HCT116 (cell line): ENCODE measurements around the gene ATAD3C.

Experiments
- CTCF ChIP-seq, 3 experiments: fragments of 200-600 bp in 1 of 3; sonication (generic) in 1 of 3; IDR thresholded peaks in 2 of 3; conservative IDR thresholded peaks in 1 of 3; 2 replicates each; pipeline ENCODE4 v1.5.1; 2012 to 2017; ENCODE audit warnings: low read depth in 2 of 3, low read length in 2 of 3, antibody characterized with exemption in 1 of 3, borderline replicate concordance in 1 of 3, control low read depth in 1 of 3, mild to moderate bottlenecking in 1 of 3, mixed read lengths in 1 of 3, mixed run types in 1 of 3, moderate library complexity in 1 of 3; ENCODE audit not compliant: insufficient read depth in 1 of 3
- EZH2 ChIP-seq: fragments of 200-600 bp; sonication (generic); IDR thresholded peaks from 2 replicates; pipeline ENCODE4 v1.6.1; 2017; ENCODE audit warnings: antibody characterized with exemption, mixed run types
- JUND ChIP-seq: IDR thresholded peaks from 2 replicates; pipeline ENCODE4 v1.6.1; 2012
- POLR2A ChIP-seq: IDR thresholded peaks from 2 replicates; pipeline ENCODE4 v1.7.0; 2011; ENCODE audit warnings: borderline replicate concordance; ENCODE audit not compliant: insufficient read depth, insufficient read length; ENCODE audit errors: extremely low read depth
- POLR2AphosphoS5 ChIP-seq: IDR thresholded peaks from 2 replicates; pipeline ENCODE4 v1.6.1; 2011; ENCODE audit warnings: mild to moderate bottlenecking, low read depth, low read length, moderate library complexity

- TF ChIP-seq POLR2A (no peak), EZH2 (no peak), JUND (no peak), CTCF (IDR thresholded peaks at IDR 0.05 in 2 of 3, conservative IDR thresholded peaks at IDR 0.05 in 1 of 3; ENCODE audit: borderline replicate concordance in 1 of 3, insufficient read depth in 1 of 3, low read depth in 2 of 3, low read length in 2 of 3) (no peak), POLR2AphosphoS5 (no peak)
Measured at GRCh38 chr1:1432274-1432950, 17.1 kb upstream of the ATAD3C start.
